ENCODE data around the gene EXOC3.
A peak's percentile ranks its signal among the peaks of the same experiment; 100 is the strongest.

Gene EXOC3

DNA sequence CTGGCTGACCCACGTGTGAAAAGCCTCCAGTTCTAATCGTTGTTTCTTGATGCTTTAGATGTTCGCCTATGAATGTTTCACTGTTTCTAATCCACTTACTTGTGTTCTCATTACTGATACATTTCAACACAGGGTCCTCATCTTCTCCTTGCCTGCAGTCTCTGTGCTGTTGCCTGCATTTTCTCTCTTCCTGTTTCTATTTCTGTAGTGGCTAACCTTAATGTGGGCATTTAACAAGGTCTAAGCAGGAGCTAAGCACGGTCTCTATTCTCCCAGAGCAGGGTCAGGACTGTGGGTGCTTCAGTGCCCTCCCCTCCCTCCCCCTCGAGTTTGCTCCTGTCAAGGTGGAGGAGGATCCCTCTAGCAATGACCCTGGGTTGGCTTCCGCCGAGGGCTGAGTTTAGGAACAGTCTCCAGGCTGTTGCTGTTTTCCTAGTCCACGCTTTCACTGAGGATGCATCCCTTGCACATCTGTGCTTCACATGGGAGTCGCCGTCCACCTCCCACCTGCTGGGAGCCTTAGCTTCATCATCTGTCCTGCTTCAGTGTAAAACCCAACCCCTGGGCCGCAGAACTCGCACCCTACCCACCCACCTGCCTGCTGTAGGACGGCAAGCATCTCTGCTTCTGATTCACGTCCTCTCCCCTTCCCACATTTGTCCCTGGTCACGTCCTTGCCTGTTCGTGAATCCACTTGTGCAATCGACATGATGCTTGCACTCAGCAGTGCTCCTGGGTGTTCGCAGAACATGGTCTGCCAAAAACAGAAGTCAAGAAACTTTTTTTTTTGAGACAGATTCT, 2.4 kb upstream of the EXOC3 start:
- peak; percentile 59 for DNase-seq

DNA sequence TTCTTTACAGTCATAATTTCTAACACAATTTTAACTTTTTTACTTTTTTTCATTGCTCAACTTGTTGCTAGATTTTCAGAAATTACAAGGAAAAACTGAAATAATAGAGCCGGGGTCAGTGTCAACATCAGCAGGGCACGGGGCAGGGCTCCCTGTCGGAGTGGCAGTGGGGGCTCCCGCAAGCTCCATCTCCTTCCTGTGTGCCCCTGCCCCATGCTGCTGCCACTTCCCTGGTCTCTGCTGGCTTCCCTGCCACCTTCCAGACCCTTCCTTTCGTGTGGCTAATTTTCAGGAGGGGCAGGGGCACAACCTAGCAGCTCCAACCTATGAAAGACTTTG, 1.0 kb upstream of the EXOC3 start:
- DNase-seq = no peak

DNA sequence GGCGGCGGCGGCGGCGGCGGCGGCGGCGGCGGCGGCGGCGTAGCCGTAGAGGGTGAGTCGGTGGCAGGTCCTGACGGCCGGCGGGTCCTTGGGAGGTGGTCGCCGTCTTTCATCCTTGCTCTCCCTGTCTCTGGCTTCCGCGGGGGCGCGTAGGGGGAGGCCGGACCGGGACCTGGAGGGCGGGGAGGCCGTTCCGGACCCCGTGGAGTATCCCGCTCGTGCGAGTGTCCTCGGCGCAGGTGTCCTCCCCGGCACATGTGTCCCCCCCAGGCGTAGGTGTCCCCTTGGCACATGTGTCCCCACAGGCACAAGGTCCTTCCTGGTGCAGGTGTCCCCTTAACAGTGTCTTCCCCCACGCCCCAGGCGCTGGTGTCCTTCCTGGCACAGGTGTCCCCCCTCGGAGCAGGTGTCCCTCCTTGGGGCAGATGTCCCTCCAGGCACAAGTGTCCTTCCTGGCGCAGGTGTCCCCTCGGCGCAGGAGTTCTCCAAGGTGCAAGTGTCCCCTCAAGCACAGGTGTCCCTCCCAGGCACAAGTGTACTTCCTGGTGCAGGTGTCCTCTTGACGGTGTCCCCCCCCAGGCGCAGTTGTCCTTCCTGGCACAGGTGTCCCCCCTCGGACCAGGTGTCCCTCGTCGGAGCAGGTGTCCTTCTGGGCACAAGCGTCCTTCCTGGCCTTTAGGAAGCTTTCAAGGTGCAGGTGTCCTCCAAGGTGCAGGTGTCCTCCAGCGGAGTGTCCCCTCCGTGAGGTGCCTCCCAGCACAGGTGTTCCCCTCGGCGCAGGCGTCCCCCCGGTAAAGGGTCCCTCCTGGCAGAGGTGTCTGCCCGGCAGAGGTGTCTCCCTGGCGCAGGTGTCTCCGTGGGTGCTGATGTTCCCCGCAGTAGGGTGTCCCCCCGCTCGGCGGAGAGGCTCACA, 519 bp downstream of the EXOC3 start:
- DNase-seq = no peak

DNA sequence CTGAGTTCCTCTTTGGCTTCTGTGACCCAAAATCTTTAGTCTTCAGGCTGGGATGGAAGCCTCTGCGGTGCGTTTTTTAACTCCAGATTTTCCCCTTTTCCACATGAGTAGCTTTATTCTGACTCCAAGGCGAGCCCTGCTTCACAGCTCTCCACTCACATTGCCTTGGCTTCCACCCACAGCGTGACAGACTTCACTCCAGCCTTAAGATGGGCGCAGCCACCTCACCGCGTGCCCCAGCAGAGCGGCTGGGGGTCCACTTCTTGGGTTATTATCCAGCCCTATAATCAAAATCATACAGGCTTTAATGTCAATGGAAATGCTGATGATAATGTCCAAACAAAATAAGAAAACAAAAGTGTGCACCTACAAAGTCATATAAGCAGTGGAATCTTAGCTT, 1.2 kb downstream of the EXOC3 start:
- no peak for DNase-seq

DNA sequence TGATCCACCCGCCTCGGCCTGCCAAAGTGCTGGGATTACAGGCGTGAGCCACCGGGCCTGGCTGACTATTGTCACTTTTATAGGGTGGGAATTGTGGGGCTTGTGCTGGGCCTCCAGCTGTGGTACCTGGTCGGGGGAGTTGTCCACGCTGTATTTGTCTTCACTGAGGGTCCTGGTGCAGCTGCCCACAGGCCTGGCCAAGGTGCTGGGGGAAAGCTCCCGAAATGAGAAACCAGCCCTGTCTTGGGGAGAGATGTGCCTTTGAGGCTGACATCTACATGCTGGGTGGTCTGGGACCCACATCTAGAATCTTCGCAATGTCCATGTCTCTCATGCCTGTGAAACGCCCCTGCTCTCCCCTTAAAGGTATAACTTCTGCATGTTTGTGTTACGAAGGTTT, 2.6 kb downstream of the EXOC3 start:
- no peak for DNase-seq

DNA sequence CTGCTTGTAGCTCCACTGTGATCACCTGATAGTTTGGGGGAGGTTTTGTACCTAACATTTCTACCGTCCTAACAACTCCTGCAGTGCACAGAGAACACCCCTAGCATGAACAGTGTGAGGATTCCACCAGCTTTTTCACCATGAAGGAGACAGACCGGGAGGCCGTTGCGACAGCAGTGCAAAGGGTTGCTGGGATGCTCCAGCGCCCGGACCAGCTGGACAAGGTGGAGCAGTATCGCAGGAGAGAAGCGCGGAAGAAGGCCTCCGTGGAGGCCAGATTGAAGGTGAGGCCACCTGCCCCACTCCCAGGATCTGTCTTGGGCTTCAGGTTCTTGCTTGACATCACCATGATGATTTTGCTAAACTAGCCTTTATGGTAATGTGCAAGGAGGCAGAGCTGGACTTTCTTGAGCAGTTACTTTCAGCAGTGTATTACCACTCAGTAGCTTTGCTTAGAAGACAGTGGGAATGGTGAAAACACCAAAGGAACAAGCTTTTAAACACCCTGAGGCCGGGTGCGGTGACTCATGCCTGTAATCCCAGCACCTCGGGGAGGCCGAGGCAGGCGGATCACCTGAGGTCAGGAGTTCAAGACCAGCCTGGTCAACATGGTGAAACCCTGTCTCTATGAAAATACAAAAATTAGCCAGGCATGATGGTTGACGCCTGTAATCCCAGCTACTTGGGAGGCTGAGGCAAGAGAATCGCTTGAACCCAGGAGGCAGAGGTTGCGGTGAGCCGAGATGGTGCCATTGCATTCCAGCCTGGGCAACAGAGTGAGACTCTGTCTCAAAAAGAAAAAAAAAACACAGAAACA, 3.3 kb downstream of the EXOC3 start:
- no peak for DNase-seq

DNA sequence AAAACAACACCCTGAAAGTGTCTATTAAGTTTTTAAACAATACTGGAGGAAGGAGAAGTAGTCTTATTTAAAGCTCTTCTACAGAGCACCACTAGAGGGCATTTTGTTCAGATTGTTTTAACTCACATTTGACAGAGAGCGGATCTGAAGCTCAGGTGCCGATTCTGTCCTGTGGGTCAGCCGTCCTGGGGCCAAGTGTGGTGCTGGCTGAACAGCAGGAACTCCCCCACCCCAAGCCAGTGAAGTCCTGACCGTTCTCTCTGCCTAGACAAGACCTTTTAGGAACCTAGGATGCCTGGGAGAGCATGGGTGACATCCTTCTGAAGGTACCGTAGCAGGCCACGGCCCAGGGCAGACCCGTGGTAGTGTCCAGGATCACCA, 3.9 kb downstream of the EXOC3 start:
- peak; percentile 66 for DNase-seq

DNA sequence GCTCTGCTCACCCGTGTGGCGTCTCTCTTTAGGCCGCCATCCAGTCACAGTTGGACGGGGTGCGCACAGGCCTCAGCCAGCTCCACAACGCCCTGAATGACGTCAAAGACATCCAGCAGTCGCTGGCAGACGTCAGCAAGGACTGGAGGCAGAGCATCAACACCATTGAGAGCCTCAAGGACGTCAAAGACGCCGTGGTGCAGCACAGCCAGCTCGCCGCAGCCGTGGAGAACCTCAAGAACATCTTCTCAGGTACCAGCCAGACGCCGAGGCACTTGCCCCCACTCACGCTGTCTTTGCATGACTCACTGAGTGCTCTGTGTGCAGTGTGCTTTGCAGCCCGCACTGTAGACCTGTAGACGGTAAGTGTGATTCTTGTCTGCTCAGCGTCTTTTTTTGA, 4.5 kb downstream of the EXOC3 start:
- no peak for DNase-seq

DNA sequence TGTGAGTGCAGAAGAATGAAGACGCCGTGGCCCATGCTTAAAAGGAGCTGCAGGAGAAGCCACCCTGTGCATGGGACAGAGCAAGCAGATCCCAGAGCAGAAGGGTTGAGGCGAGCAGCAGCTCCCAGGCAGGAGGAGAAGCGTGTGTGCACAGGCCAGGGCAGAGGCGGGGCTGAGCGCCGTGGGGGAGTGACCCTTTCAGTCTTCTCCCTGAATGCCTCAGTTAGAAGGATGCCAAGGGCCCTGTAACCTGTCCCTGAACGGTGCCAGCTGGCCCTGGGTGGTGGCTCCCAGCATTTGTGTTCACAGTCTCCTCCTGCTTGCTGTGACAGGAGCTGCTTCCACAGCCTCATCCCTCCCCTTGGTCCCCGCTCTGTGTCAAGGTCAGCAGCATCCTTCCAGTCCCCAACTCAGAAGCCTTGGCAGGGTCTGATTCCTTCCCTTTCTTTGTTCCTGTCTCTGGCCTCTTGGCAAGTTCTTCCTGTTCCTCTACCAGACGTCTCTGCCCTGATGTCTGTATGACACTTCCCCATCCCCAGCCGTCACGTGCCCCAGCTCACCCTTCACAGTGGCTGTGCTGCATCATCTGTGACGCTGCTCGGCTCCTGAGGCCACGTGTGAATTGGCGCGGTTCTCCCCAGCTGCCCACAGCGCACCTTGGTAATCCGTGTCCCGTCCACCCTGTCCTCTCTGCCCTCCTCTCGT, 5.2 kb downstream of the EXOC3 start:
- peak; percentile 87 for DNase-seq

DNA sequence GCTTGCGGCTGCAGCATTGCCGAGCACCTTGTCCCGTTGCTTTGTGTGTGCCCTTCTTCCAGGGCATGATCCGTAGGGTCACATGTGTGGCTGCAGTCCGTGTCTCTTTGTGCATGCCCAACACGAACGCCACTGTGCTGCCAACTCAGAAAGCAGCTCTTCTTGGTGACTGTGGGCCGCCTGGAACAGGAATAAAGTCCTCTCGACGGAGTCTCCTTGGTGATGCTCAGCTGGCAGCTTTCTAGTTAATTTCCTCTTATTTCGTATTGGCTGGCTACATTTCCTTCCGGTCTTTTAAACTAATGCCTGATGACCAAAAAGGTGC, 5.8 kb downstream of the EXOC3 start:
- DNase-seq = no peak

DNA sequence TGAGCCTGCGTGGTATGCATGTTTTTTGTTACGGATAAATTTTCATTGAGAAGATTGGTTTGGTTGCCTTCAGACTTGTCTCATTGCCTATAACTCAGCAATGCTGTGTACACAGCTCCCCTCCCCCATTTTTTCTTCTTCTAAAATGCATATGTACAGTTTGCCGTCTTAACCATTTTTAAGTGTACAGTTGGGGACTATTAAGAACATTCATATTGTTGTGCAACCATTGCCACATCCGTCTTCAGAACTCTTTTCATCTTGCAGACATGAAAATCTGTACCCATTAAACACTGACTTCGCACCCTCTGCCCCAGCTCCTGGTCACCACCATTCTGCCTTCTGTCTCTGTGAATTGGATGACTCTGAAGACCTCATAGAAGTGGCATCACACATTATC, 6.2 kb downstream of the EXOC3 start:
- no peak for DNase-seq

DNA sequence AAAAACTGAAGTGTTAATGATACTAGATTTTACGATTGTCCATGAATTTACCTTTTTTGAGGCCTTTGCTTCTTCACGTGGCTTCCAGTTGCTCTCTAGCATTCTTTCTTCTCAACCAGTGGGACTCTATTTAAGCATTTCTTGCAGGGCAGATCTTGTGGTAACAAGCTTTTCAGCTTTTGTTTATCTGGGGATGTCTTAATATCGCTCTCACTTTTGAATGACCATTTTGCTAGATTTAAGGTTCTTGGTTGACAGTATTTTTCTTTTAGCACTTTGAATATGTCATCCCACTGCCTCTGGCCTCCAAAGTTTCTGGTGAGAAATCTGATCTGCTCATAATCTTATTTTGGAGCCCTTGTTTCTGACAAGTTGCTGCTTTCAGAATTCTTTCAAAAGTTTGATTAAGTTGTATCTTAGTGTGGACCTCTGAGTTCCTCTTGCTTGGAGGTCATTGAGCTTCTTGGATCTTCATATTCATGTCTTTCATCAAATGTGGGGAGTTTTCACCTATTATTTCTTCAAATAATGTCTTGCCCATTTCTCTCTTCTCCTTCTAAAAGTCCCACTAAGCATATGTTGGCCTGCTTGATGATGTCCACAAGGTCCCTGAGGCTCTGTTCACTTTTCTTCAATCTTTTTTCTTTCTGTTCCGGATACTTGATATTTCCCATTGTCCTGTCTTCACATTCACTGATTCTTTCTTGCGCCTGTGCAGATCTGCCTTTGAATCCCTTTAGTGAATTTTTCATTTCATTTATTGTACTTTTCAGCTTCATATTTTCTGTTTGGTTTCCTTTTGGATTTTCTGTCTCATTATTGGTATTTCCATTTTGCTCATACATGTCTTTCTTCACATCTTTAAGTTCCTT, 8.8 kb downstream of the EXOC3 start:
- no peak for DNase-seq

DNA sequence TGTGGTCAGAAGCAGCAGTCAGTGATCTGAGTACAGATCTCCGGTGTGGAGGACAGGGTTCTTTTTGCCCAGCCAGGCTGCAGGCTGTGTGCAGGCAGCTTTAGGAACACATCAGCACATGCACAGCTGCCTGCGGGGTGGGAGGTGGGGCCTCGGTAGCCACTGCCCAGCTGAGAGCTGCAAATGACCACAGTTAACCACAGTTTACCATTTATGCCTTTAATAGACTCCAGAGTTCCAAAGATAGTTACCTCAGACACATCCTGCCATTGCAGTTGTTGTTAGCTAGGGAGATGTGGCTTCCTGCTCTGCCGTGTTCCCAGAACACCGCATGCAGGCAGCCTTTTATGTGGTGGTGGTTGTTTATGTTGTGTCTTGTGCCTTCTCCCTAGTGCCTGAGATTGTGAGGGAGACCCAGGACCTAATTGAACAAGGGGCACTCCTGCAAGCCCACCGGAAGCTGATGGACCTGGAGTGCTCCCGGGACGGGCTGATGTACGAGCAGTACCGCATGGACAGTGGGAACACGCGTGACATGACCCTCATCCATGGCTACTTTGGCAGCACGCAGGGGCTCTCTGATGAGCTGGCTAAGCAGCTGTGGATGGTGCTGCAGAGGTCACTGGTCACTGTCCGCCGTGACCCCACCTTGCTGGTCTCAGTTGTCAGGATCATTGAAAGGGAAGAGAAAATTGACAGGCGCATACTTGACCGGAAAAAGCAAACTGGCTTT, 10.2 kb downstream of the EXOC3 start:
- no peak for DNase-seq

DNA sequence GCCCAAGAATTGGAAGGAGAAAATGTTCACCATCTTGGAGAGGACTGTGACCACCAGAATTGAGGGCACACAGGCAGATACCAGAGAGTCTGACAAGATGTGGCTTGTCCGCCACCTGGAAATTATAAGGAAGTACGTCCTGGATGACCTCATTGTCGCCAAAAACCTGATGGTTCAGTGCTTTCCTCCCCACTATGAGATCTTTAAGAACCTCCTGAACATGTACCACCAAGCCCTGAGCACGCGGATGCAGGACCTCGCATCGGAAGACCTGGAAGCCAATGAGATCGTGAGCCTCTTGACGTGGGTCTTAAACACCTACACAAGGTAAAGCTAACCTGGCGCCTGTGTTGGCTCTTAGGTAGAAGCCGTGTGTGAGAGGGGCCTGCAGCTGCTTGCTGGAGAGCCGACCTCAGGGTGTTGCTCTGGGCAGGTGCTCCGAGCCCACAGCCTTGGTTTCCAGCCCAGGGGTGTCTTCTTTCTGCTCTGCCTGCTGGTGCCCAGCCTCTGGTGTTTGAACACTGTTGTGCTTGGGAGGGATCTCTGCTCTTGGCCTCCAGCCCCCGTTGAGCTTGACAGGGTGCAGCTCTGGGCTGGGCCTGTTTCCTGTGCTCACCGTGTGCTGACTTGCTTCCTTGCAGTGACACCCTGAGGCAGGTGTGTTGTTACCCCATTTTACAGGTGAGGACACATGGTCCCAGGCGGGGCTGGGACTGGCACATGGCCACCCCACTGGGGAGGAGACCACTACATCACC, 10.9 kb downstream of the EXOC3 start:
- no peak for DNase-seq

DNA sequence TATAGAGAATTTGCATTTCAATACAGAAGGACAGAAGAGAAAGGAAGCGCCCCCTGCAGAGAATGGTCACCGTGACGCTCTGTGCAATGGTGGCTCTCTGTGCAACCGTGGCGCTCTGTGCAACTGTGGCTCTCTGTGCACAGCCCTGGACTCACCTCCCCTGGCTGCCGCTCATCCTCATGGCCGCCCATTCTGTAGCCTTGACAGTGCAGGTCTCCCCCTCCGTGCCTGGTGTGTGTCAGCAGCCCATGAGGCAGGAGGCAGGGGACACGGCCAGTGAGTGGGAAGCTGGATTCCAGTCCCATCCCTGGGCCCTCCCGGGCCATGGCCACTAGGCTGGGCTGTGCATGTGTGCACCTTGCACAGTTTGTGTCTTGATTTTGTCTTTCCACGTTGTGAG, 12.0 kb downstream of the EXOC3 start:
- no peak for DNase-seq

DNA sequence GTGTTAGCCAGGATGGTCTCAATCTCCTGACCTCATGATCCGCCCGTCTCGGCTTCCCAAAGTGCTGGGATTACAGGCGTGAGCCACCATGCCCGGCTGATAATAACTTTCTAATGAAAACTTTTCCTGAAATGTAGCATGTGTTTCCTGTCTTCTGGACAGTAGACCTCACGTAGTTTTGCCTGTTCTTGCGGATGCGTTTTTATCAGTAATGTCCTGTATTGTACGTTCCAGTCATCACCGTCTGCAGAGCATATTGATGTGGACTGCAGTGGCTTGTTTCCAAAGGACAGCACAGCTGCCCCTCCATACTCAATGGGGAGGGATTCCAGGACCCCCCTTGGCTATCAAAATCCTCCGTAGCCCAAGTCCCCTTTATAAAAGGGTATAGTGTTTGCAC, 12.8 kb downstream of the EXOC3 start:
- DNase-seq = no peak

DNA sequence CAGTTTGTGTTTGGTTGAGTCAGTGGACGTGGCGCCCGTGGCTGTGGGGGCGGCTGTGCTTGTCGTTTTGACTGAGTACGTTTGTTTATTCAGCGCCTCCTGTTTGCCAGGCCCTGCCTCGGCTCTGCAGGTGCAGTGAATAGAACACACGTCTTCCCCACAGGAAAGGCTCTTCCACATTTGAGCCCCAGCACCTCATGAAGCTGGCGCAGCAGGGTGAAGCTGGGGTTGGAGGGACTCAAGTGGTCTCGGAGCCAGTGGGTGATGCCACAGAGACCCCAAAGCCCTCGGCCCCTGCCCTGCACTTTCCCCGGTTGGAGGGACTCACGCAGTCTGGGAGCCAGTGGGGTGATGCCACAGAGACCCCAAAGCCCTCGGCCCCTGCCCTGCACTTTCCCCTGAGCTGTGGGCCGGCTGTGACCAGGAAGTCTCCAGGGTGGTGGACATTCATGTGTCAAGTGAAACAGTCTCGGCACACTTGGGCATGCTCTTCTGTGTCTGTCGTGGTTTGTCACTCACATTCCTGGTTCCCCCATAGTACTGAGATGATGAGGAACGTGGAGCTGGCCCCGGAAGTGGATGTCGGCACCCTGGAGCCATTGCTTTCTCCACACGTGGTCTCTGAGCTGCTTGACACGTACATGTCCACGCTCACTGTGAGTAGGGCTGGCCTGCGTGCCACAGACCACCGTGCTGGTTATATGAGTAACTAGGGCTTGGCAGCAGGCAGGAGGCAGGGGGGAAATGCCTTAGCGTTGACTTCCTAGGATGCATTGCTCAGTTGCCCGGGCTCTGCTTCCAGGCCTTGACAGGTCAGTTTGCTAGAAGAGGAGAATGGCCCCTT, 13.6 kb downstream of the EXOC3 start:
- no peak for DNase-seq

DNA sequence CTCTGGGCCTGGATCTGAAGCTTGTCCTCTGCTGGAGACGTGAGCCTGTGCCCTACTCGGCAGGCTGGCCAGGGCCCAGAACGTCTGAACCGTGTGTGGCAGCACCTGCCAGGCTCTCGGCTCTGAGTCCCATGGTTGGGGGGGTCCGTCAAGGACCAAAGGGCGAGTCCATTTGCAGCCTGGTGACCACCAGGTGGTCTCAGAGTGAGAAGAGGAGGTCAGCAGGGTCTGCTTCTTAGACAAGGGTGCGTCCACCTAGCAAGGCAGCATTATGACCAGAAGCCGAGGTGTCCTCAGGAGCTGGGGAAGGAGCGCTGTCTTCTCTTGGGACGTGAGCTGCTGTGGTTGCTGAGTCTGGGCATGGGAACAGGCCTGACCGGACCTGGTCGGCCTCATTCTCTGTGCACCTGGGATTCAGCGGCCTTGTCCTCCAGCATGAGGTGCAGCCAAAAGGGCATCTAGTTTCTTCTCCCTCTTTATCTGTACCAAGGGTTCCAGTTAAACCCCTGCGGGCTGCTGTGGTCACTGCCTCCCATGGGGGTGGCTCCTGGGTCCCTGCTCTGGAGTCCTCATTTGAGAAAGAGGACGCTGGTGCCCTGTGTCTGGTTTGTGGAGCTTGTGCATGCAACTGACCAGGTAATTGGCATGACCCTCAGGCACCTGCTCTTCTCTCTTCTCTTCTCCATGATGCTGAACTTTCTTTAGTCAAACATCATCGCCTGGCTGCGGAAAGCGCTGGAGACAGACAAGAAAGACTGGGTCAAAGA, 14.4 kb downstream of the EXOC3 start:
- no peak for DNase-seq

Measured in inflammatory macrophage treated with lipopolysaccharide for 4 hours (primary cell).